Fibroblast of villous mesenchyme (primary cell): ENCODE data around the gene SARS2. TPM values are rescaled to one million over a fixed set of nuclear protein-coding genes. Genes with fewer than 3 reads are reported as not detected.
"Not testable (repeated sequence)": the region's sequence is repeated elsewhere in the genome, so short reads cannot be mapped to it uniquely, and the experiment has no call there.

Experiments
- DNase-seq: peaks from one replicate; pipeline ENCODE4 v3.0.0-alpha.2; 2010; ENCODE audit warnings: low read depth
- H3K4me3 ChIP-seq: 2 replicates; pipeline ENCODE4 v1.5.1; 2011; ENCODE audit warnings: low read depth, mild to moderate bottlenecking, low read length
- CTCF ChIP-seq: IDR thresholded peaks from 2 replicates; pipeline ENCODE4 v1.5.1; 2012; ENCODE audit warnings: low read depth, mild to moderate bottlenecking, low read length; ENCODE audit not compliant: insufficient read depth
- total RNA-seq: library from RNA; depleted of rRNA; stranded (reverse); fragments of >200 nt; gene quantifications from 2 replicates; pipeline ENCODE4 v1.2.3, GENCODE V29; 2012

Gene SARS2
- total RNA-seq, 1 donor: 19.0 TPM

GRCh38 chr19:38945562-38946228, 15.1 kb upstream of the SARS2 start:
- TF ChIP-seq CTCF: no peak
- DNase-seq: no peak
- no peak overlapping the region for H3K4me3 ChIP-seq

DNA sequence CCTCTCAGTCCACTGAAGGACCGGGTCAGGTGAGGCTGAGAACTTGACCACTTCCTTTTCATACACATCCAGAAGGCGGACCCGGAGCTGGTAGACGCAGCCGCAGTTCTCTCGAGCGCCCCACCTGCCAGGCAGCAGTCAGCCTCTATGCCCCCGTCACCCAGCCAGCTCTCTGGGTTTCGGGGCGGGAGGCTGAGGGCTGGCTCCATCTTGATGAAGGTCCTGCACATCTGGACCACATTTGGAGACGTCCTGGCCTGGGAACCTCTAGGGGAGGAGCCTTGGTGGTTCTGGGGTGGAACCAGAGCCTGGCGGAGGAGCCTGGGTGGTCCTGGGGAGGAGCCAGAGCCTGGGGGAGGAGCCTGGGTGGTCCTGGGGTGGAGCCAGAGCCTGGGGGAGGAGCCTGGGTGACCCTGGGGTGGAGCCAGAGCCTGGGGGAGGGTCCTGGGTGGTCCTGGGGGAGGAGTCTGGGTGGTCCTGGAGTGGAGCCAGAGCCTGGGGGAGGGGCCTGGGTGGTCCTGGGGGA, 14.5 kb upstream of the SARS2 start:
- no peak for DNase-seq
- H3K4me3 ChIP-seq: no peak overlapping the region
- no peak for TF ChIP-seq CTCF

DNA sequence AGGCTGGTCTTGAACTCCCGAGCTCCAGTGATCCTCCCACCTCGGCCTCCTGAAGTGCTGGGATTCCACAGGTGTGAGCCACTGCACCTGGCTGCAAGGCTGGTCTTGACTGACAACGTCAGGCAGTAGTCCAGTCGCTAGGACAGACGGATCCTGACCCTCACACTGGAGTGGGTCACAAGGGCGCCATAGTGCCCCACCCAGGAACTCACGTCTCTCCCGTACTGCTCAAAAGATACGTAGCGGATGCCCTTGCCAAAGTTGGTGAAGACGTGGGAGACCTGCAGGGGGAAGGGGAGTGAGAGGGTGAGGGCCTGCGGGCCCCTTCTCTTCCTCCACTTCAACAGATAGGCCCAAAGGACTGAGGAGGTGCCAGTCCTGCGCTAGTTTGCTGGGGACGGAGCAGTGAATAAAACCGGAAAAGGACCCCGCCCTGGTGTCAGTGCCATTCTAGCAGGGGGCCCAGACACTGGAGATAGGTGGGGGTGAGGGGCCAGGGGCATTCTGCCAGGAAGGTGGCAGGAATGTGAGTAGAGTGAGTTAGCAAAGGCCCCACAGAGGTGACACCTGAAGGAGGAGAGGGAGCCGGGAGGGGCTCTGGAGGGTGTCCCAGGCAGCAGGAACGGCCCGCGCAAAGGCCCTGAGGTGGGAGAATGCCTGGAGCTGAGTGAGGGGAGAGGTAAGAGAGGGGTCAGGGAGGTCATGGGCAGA, 12.1 kb upstream of the SARS2 start:
- H3K4me3 ChIP-seq: no peak overlapping the region
- no peak for DNase-seq
- TF ChIP-seq CTCF: no peak

DNA sequence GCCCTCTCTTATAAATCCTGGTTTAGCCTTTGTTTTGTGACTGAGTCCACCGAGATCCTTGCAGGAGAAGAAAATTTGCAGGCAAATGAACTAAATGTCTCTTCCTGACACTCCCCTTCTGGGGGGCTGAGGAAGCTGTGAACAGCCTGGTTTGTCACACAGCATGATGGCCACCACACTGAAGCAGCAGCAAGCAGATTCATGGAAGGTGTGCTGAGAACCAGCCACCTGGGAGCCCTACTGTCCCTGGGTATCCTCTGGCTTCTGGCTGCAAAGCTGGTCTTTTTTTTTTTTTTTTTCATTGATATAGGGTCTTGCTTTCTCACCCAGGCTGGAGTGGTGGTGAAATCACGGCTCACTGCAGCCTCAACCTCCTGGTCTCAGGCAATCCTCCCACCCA, 11.4 kb upstream of the SARS2 start:
- no peak for TF ChIP-seq CTCF
- DNase-seq: no peak

DNA sequence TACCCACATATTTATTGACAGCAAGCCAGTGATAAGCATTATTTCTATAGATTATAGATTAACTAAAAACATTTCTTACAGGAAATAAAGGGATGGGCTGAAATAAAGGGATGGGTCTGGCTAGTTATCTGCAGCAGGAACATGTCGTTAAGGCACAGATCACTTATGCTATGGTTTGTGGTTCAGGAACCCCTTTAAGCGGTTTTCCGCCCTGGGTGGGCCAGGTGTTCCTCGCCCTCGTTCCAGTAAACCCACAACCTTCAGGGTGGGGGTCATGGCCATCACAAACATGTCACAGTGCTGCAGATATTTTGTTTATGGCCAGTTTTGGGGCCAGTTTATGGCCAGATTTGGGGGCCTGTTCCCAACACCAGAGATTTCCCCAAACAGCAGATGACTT, 10.9 kb upstream of the SARS2 start:
- not testable (repeated sequence) for DNase-seq, H3K4me3 ChIP-seq

More for the DNA sequence above, 11.4 kb upstream of the SARS2 start:
- H3K4me3 ChIP-seq: no peak overlapping the region

- DNase-seq: no peak
- H3K4me3 ChIP-seq: no peak overlapping the region
- TF ChIP-seq CTCF: no peak
Measured at GRCh38 chr19:38939957-38940356, 9.4 kb upstream of the SARS2 start.

- no peak for TF ChIP-seq CTCF
- DNase-seq: no peak
- no peak overlapping the region for H3K4me3 ChIP-seq
Measured at GRCh38 chr19:38933544-38933943, 3.0 kb upstream of the SARS2 start.
